Testis (tissue), 2 donors: ENCODE measurements around the gene FBXL17.

Source experiments
- POLR2A ChIP-seq: fragments of 450-650 bp; IDR thresholded peaks from one replicate; pipeline ENCODE4 v1.6.1; 2017; ENCODE audit warnings: antibody characterized with exemption, mild to moderate bottlenecking, moderate library complexity
- TF ChIP-seq, protein P1 (sequence below), 3 experiments: fragments of 450-650 bp in 2 of 3; fragments of 200-600 bp in 1 of 3; sonication (generic) in 1 of 3; IDR thresholded peaks; one replicate each; pipeline ENCODE4 v1.5.1; 2016 to 2019; ENCODE audit warnings: antibody characterized with exemption in 3 of 3, mild to moderate bottlenecking in 2 of 3, moderate library complexity in 1 of 3

DNA sequence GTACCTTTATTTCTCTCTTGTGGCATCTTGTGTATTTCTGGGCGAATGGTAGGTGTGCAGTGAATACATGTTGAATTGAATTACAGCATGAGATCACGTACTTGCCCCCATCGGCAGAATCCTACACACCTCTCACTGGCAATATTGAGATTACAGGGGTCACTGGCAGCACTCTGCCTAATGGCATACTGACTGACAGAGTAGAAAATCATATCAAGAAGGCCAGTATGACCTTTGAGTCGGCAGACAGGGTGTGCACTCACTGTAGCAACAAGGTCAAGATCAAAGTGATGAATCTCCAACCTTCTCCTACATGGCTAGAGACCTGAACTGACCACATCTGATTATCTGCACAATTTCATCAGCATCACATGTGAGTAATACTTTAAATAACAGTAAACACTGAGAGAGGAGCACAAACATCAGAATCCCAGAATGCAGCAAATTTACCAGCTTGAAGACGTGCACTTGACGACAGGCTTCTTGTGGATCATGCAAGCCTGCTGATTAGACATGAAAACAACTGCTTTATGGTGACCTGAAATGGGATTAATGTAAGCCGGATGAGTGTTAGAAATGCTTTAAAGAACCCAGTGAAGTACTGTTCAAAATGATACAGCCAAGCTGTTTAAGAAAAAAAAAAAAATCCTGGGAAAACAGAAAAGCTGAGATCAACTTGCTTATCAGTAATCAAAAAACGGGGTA lies 444.1 kb downstream of the FBXL17 start:
- TF ChIP-seq, protein P1, sequence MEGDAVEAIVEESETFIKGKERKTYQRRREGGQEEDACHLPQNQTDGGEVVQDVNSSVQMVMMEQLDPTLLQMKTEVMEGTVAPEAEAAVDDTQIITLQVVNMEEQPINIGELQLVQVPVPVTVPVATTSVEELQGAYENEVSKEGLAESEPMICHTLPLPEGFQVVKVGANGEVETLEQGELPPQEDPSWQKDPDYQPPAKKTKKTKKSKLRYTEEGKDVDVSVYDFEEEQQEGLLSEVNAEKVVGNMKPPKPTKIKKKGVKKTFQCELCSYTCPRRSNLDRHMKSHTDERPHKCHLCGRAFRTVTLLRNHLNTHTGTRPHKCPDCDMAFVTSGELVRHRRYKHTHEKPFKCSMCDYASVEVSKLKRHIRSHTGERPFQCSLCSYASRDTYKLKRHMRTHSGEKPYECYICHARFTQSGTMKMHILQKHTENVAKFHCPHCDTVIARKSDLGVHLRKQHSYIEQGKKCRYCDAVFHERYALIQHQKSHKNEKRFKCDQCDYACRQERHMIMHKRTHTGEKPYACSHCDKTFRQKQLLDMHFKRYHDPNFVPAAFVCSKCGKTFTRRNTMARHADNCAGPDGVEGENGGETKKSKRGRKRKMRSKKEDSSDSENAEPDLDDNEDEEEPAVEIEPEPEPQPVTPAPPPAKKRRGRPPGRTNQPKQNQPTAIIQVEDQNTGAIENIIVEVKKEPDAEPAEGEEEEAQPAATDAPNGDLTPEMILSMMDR (IDR thresholded peaks at IDR 0.05) = no peak
- no peak for TF ChIP-seq POLR2A
